ENCODE results near the gene TEX29.

- no peak for TF ChIP-seq CTCF (IDR thresholded peaks at IDR 0.05)
- TF ChIP-seq HMGA2 (CRISPR knock-in tag; IDR thresholded peaks at IDR 0.05), result no peak
- no peak for TF ChIP-seq PRRX2 (CRISPR knock-in tag; IDR thresholded peaks at IDR 0.05)
- no peak for TF ChIP-seq E2F1 (CRISPR knock-in tag; IDR thresholded peaks at IDR 0.05)
- TF ChIP-seq E2F4 (CRISPR knock-in tag; IDR thresholded peaks at IDR 0.05; ENCODE audit: borderline replicate concordance, low read depth), result no peak
- no peak for TF ChIP-seq MXD4 (CRISPR knock-in tag; IDR thresholded peaks at IDR 0.05; ENCODE audit: borderline replicate concordance)
- TF ChIP-seq RELA (CRISPR knock-in tag; IDR thresholded peaks at IDR 0.05; ENCODE audit: borderline replicate concordance), result no peak
- TF ChIP-seq ZNF423 (CRISPR knock-in tag; IDR thresholded peaks at IDR 0.05), result no peak
- no peak for TF ChIP-seq USF1 (CRISPR knock-in tag; IDR thresholded peaks at IDR 0.05)
- TF ChIP-seq GRHL2 (CRISPR knock-in tag; IDR thresholded peaks at IDR 0.05; ENCODE audit: insufficient replicate concordance, severe bottlenecking), result no peak
- no peak for TF ChIP-seq MAX (CRISPR knock-in tag; IDR thresholded peaks at IDR 0.05)
- TF ChIP-seq FOXJ3 (CRISPR knock-in tag; IDR thresholded peaks at IDR 0.05; ENCODE audit: borderline replicate concordance), result no peak
- TF ChIP-seq ZBTB43 (CRISPR knock-in tag; IDR thresholded peaks at IDR 0.05), result no peak
Measured at GRCh38 chr13:111335298-111335697, 14.9 kb downstream of the TEX29 start.
